GM06990 (cell line): Measurements from ENCODE around the gene RNF182.

Experiments
- DNase-seq: peaks from one replicate; pipeline ENCODE4 v3.0.0-alpha.2; 2011; ENCODE audit not compliant: insufficient read length; ENCODE audit errors: extremely low read depth
- H3K27me3 ChIP-seq: replicated peaks from 2 replicates; pipeline ENCODE4 v1.6.0; 2011; ENCODE audit warnings: low read length; ENCODE audit not compliant: control insufficient read depth, insufficient read depth
- H3K36me3 ChIP-seq: 2 replicates; pipeline ENCODE4 v1.5.1; 2011; ENCODE audit warnings: low read length; ENCODE audit not compliant: control insufficient read depth, insufficient read depth
- H3K4me3 ChIP-seq: replicated peaks from 2 replicates; pipeline ENCODE4 v1.5.1; 2011; ENCODE audit warnings: low read depth, mild to moderate bottlenecking, control low read depth, low read length
- CTCF ChIP-seq: IDR thresholded peaks from 2 replicates; pipeline ENCODE4 v1.5.1; 2011; ENCODE audit warnings: low read length, control low read depth, mild to moderate bottlenecking, inconsistent platforms; ENCODE audit not compliant: insufficient read depth, poor library complexity, severe bottlenecking

The RNF182 gene

GRCh38 chr6:13885601-13886000 lies 39.2 kb upstream of the RNF182 start:
- DNase-seq: no peak
- no peaks in the 10 kb centered on the region for H3K27me3 ChIP-seq
- no peaks in the 10 kb centered on the region for H3K36me3 ChIP-seq
- TF ChIP-seq CTCF: no peak
- no peak overlapping the region for H3K4me3 ChIP-seq

GRCh38 chr6:13886949-13887348 lies 37.8 kb upstream of the RNF182 start:
- Histone ChIP-seq H3K27me3 (no peaks in the 10 kb centered on the region), H3K36me3 (no peaks in the 10 kb centered on the region), H3K4me3 (no peak overlapping the region)
- no peak for TF ChIP-seq CTCF
- no peak for DNase-seq

GRCh38 chr6:13892017-13892645 lies 32.6 kb upstream of the RNF182 start:
- DNase-seq: no peak
- H3K36me3 ChIP-seq: no peaks in the 10 kb centered on the region
- no peaks in the 10 kb centered on the region for H3K27me3 ChIP-seq
- no peak overlapping the region for H3K4me3 ChIP-seq
- no peak for TF ChIP-seq CTCF

- TF ChIP-seq CTCF: no peak
- no peaks in the 10 kb centered on the region for H3K36me3 ChIP-seq
- H3K27me3 ChIP-seq: no peaks in the 10 kb centered on the region
- no peak for DNase-seq
- no peak overlapping the region for H3K4me3 ChIP-seq
These were observed 21.8 kb upstream of the RNF182 start for GRCh38 chr6:13902922-13903321.

- no peak for DNase-seq
- no peak for TF ChIP-seq CTCF
- no peak overlapping the region for H3K4me3 ChIP-seq
- H3K27me3 ChIP-seq: no peaks in the 10 kb centered on the region
- no peaks in the 10 kb centered on the region for H3K36me3 ChIP-seq
These were observed 21.4 kb upstream of the RNF182 start for GRCh38 chr6:13903364-13903763.

GRCh38 chr6:13907001-13907350 lies 17.8 kb upstream of the RNF182 start:
- Histone ChIP-seq H3K27me3 (no peaks in the 10 kb centered on the region), H3K4me3 (no peak overlapping the region), H3K36me3 (no peaks in the 10 kb centered on the region)
- TF ChIP-seq CTCF: no peak
- no peak for DNase-seq
